Common myeloid progenitor, CD34-positive (primary cell): ENCODE results near the gene TBX6.
A peak's percentile ranks its signal among the peaks of the same experiment; 100 is the strongest.

ENCODE experiments used
- CTCF ChIA-PET: fragments of 350-600 bp; sonication (Branson Sonifier 250); formaldehyde crosslinking; loops from one replicate; lab custom pipeline; 2021; ENCODE audit warnings: antibody characterized with exemption; lab: Charles Lee
- POLR2A ChIA-PET: fragments of 350-600 bp; sonication (Branson Sonifier 250); formaldehyde crosslinking; loops from one replicate; lab custom pipeline; 2021; ENCODE audit warnings: antibody characterized with exemption; lab: Charles Lee
- DNase-seq, 3 donors: peaks; one replicate each; pipeline versions ENCODE4 v3.0.0 to v3.0.0-alpha.2; 2013
- H3K27ac ChIP-seq, 2 experiments: 1 replicate in 1 of 2; 2 replicates in 1 of 2; pipeline ENCODE4 v1.7.0; 2013; ENCODE audit warnings: inconsistent platforms in 2 of 2, low read length in 2 of 2, mild to moderate bottlenecking in 2 of 2, low read depth in 1 of 2, moderate library complexity in 1 of 2; ENCODE audit not compliant: severe bottlenecking in 2 of 2, insufficient read depth in 1 of 2, poor library complexity in 1 of 2
- H3K27me3 ChIP-seq, 5 experiments: replicated peaks in 2 of 5; 1 replicate in 3 of 5; 2 replicates in 2 of 5; pipeline versions ENCODE4 v1.6.1 to v1.7.0; 2013; ENCODE audit warnings: low read length in 4 of 5, mild to moderate bottlenecking in 2 of 5, moderate library complexity in 2 of 5, inconsistent platforms in 1 of 5; ENCODE audit not compliant: insufficient read depth in 5 of 5, control insufficient read depth in 4 of 5
- H3K36me3 ChIP-seq, 4 experiments: 1 replicate in 2 of 4; 2 replicates in 2 of 4; pipeline versions ENCODE4 v1.6.1 to v1.7.0; 2013; ENCODE audit warnings: low read length in 3 of 4, control low read depth in 1 of 4, mild to moderate bottlenecking in 1 of 4; ENCODE audit not compliant: control insufficient read depth in 4 of 4, insufficient read depth in 4 of 4
- H3K4me1 ChIP-seq, 4 experiments: 1 replicate in 3 of 4; 2 replicates in 1 of 4; pipeline versions ENCODE4 v1.6.1 to v1.7.1; 2013; ENCODE audit warnings: low read length in 3 of 4, mild to moderate bottlenecking in 3 of 4, control low read depth in 1 of 4, inconsistent platforms in 1 of 4, moderate library complexity in 1 of 4; ENCODE audit not compliant: control insufficient read depth in 4 of 4, insufficient read depth in 4 of 4; ENCODE audit errors: control extremely low read depth in 1 of 4
- H3K4me3 ChIP-seq, 7 experiments: 1 replicate in 4 of 7; 2 replicates in 3 of 7; pipeline versions ENCODE4 v1.5.1 to v1.7.0; 2013; ENCODE audit warnings: mild to moderate bottlenecking in 7 of 7, low read length in 6 of 7, moderate library complexity in 6 of 7, inconsistent platforms in 2 of 7, low read depth in 2 of 7, control low read depth in 1 of 7; ENCODE audit not compliant: insufficient read depth in 4 of 7, control insufficient read depth in 1 of 7; ENCODE audit errors: extremely low read depth in 1 of 7
- H3K9me3 ChIP-seq, 5 experiments: 1 replicate in 4 of 5; 2 replicates in 1 of 5; pipeline versions ENCODE4 v1.6.1 to v1.7.1; 2013; ENCODE audit warnings: low read length in 4 of 5, mild to moderate bottlenecking in 2 of 5, inconsistent platforms in 1 of 5, low read depth in 1 of 5, moderate library complexity in 1 of 5; ENCODE audit not compliant: control insufficient read depth in 4 of 5, insufficient read depth in 2 of 5; ENCODE audit errors: control extremely low read depth in 1 of 5
- WGBS: methylation state at CpG from one replicate; pipeline ENCODE4 v1.1.5; 2013; ENCODE audit not compliant: insufficient coverage; 5-methylcytosine and 5-hydroxymethylcytosine counted together

The TBX6 gene

GRCh38 chr16:30065943-30066760, 25.6 kb downstream of the TBX6 start:
- DNase-seq = peak; percentile 60 to 78 (median 74)
- Histone ChIP-seq H3K27ac (peak overlapping the region; percentile 82 to 91), H3K9me3 (no peaks in the 10 kb centered on the region), H3K36me3 (peaks cover 11 to 48% (median 38%) of the 10 kb centered on the region in 4 experiments), H3K4me1 (peaks cover 0 to 38% (median 35%) of the 10 kb centered on the region in 4 experiments), H3K27me3 (no peaks in the 10 kb centered on the region), H3K4me3 (peak overlapping the region; percentile 82 to 99 (median 93))
- CTCF ChIA-PET = interaction anchor here (0.9 to 19.2 kb wide), 14 partner anchors 9 to 119 kb away, joined by 3 to 235 read pairs (median 3); partner anchors contain the start of genes PPP4C, TBX6 and YPEL3
- WGBS = 2% methylated on average over 31 of the region's 44 CpGs
- POLR2A ChIA-PET = interaction anchor here (0.6 to 2.6 kb wide), 11 partner anchors 9 to 601 kb away, joined by 3 to 20 read pairs (median 4); partner anchors contain the start of genes CORO1A, PPP4C, TAOK2 and TBX6

- CTCF ChIA-PET = interaction anchor here (0.9 to 19.2 kb wide), 11 partner anchors 8 to 120 kb away, joined by 3 to 235 read pairs (median 4); partner anchors contain the start of genes PPP4C, TBX6 and YPEL3
- Histone ChIP-seq H3K4me1 (peaks cover 0 to 38% (median 35%) of the 10 kb centered on the region in 4 experiments), H3K27ac (peak within 1 kb of the TSS; percentile 82 to 91), H3K4me3 (peak within 1 kb of the TSS; percentile 82 to 99 (median 93)), H3K27me3 (no peaks in the 10 kb centered on the region), H3K9me3 (no peaks in the 10 kb centered on the region), H3K36me3 (peaks cover 7 to 39% (median 31%) of the 10 kb centered on the region in 4 experiments)
- DNase-seq = peak; percentile 98 to 99 (median 99)
- under 1% methylated on average over 86 of the region's 99 CpGs for WGBS
- POLR2A ChIA-PET = interaction anchor here (0.6 to 2.6 kb wide), 10 partner anchors 9 to 399 kb away, joined by 3 to 20 read pairs (median 4); partner anchors contain the start of genes CORO1A, PPP4C, TAOK2 and TBX6
Observed at GRCh38 chr16:30065102-30065942, 26.4 kb downstream of the TBX6 start, which contains the start of gene ALDOA. Gene ALDOA, plus strand, starts transcription at chr16:30065760. Its CDS starts 1,138 bp downstream, at chr16:30066898.

- ChIA-PET POLR2A (interaction anchor here (0.6 to 2.6 kb wide), 6 partner anchors 10 to 398 kb away, joined by 4 to 20 read pairs (median 10); partner anchors contain the start of genes PPP4C, TAOK2 and TBX6), CTCF (interaction anchor here (1.2 to 19.2 kb wide), 6 partner anchors 9 to 121 kb away, joined by 3 to 235 read pairs (median 6); partner anchors contain the start of genes PPP4C, TBX6 and YPEL3)
- 0% methylated on average over 14 of the region's 25 CpGs for WGBS
- Histone ChIP-seq H3K4me3 (peak overlapping the region; percentile 82 to 99 (median 93)), H3K36me3 (peaks cover 3 to 33% (median 26%) of the 10 kb centered on the region in 4 experiments), H3K27ac (peak overlapping the region in 1 of 2 experiments; percentile 91), H3K9me3 (no peaks in the 10 kb centered on the region), H3K4me1 (peaks cover 0 to 38% (median 35%) of the 10 kb centered on the region in 4 experiments), H3K27me3 (no peaks in the 10 kb centered on the region)
- DNase-seq = no peak
Observed at GRCh38 chr16:30064729-30065101, 27.0 kb downstream of the TBX6 start.

- peak; percentile 72 to 84 (median 81) for DNase-seq
- Histone ChIP-seq H3K27me3 (no peaks in the 10 kb centered on the region), H3K36me3 (peaks cover 0 to 27% (median 21%) of the 10 kb centered on the region in 4 experiments), H3K9me3 (no peaks in the 10 kb centered on the region), H3K4me1 (peaks cover 0 to 38% (median 32%) of the 10 kb centered on the region in 4 experiments), H3K4me3 (peak overlapping the region; percentile 82 to 99 (median 93)), H3K27ac (peak overlapping the region; percentile 50 to 91)
- ChIA-PET POLR2A (interaction anchor here (0.6 to 2.2 kb wide), 3 partner anchors 9 to 310 kb away, joined by 3 to 11 read pairs (median 5); partner anchors contain the start of gene TAOK2), CTCF (interaction anchor here (0.9 to 19.2 kb wide), 9 partner anchors 9 to 122 kb away, joined by 3 to 235 read pairs (median 5); partner anchors contain the start of genes PPP4C, TBX6 and YPEL3)
- 3% methylated on average over 14 of the region's 27 CpGs for WGBS
Observed at GRCh38 chr16:30063893-30064728, 27.6 kb downstream of the TBX6 start.

- WGBS = 55% methylated on average over 12 of the region's 12 CpGs
- POLR2A ChIA-PET = interaction anchor here (0.6 kb wide), 1 partner anchor 311 kb away, joined by 3 read pairs; no protein-coding TSS in a partner anchor
- peak overlapping the region in 6 of 7 experiments; percentile 82 to 99 (median 94) for H3K4me3 ChIP-seq
- no peaks in the 10 kb centered on the region for H3K27me3 ChIP-seq
- CTCF ChIA-PET = interaction anchor here (0.5 to 5.1 kb wide), 6 partner anchors 8 to 61 kb away, joined by 3 to 25 read pairs (median 4); partner anchors contain the start of gene TBX6
- peak overlapping the region; percentile 50 to 91 for H3K27ac ChIP-seq
- no peak for DNase-seq
- no peaks in the 10 kb centered on the region for H3K9me3 ChIP-seq
- H3K36me3 ChIP-seq = peaks cover 0 to 20% (median 14%) of the 10 kb centered on the region in 4 experiments
- peaks cover 0 to 38% (median 30%) of the 10 kb centered on the region in 4 experiments for H3K4me1 ChIP-seq
Observed at GRCh38 chr16:30063278-30063892, 28.3 kb downstream of the TBX6 start.
